LNCAP (cell line): Measurements from ENCODE around the gene SLC44A4.

Experiments
- TF ChIP-seq, protein P1 (sequence below): fragments of 450-650 bp; IDR thresholded peaks from 2 replicates; pipeline ENCODE4 v1.5.1; 2017; ENCODE audit warnings: mild to moderate bottlenecking

SLC44A4 gene

GRCh38 chr6:31850765-31851484, 27.9 kb downstream of the SLC44A4 start:
- TF ChIP-seq, protein P1, sequence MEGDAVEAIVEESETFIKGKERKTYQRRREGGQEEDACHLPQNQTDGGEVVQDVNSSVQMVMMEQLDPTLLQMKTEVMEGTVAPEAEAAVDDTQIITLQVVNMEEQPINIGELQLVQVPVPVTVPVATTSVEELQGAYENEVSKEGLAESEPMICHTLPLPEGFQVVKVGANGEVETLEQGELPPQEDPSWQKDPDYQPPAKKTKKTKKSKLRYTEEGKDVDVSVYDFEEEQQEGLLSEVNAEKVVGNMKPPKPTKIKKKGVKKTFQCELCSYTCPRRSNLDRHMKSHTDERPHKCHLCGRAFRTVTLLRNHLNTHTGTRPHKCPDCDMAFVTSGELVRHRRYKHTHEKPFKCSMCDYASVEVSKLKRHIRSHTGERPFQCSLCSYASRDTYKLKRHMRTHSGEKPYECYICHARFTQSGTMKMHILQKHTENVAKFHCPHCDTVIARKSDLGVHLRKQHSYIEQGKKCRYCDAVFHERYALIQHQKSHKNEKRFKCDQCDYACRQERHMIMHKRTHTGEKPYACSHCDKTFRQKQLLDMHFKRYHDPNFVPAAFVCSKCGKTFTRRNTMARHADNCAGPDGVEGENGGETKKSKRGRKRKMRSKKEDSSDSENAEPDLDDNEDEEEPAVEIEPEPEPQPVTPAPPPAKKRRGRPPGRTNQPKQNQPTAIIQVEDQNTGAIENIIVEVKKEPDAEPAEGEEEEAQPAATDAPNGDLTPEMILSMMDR, result no peak

- TF ChIP-seq, protein P1, result no peak
These were observed 31.4 kb downstream of the SLC44A4 start for GRCh38 chr6:31847276-31847978.

- TF ChIP-seq, protein P1, result no peak
These were observed 34.3 kb downstream of the SLC44A4 start for GRCh38 chr6:31844507-31844906.

GRCh38 chr6:31842053-31842452, 36.7 kb downstream of the SLC44A4 start:
- TF ChIP-seq, protein P1, result no peak

DNA sequence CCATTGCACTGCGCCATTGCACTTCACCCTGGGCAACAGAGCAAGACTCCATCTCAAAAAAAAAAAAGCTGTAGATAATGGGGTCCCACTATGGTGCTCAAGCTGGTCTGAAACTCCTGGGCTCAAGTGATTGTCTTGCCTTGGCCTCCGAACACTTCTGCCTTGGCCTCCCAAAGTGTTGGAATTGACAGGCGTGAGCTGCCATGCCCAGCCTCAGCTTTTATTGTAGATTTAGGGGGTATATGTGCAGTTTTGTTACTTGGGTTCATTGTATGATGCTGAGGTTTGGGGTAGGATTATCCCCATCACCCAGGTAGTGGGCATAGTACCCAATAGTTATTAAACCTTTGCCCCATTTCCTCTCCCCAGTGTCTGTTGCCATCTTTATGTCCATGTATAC, 39.8 kb downstream of the SLC44A4 start:
- TF ChIP-seq, protein P1, result no peak

- TF ChIP-seq, protein P1, result no peak
These were observed 41.3 kb downstream of the SLC44A4 start for GRCh38 chr6:31837369-31838113.

DNA sequence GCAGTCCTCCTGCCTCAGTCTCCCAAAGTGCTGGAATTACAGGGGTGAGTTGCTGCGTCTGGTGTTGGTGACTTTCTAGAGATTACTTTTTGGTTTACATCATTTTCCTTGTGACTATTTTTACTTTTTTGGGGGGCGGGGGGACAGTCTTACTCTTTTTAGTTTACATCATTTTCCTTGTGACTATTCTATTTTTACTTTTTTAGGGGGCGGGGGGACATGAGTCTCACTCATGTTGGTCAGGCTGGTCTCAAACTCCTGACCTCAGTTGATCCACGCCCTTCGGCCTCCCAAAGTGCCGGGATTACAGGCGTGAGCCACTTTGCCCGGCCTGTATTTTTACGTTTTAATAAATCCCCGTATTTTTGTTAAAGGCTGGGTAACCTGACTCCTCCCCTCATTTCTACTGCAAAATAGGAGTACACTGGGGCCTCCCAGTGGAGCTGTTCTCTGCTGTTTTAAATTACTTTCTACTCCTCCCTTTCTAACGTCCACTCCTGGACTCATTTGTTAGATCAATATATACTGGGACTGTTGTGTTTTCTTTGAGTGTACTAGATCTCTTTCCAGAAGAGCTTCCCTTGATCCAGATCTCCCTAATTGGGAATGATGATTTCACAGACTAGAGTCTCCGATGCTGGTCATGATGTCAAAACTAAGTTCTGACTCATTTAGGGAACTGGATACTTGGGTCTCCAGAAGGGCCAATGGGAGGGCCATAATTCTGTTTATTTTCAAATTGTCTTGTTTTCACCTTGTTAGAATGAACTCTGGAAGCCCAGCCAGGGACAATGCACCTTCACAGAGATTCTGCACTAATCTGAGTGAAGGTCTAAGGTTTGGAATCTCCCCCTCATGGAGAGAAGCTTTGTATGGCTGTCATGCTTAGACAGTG, 42.1 kb downstream of the SLC44A4 start:
- TF ChIP-seq, protein P1, result no peak
